Endothelial cell of umbilical vein (primary cell): ENCODE results near the gene SLC26A4.

Experiments
- CTCF ChIP-seq, 2 donors: IDR thresholded peaks; 1 replicate in 1 of 2; 2 replicates in 1 of 2; pipeline ENCODE4 v1.5.1; 2011; ENCODE audit warnings: low read length in 2 of 2, mild to moderate bottlenecking in 2 of 2, moderate library complexity in 2 of 2, control low read depth in 1 of 2, inconsistent platforms in 1 of 2, low read depth in 1 of 2; ENCODE audit not compliant: insufficient read depth in 1 of 2; ENCODE audit errors: extremely low read depth in 1 of 2
- EZH2 ChIP-seq: IDR thresholded peaks from 2 replicates; pipeline ENCODE4 v1.6.1; 2012; ENCODE audit warnings: borderline replicate concordance, low read depth, mild to moderate bottlenecking, moderate library complexity, low read length, inconsistent platforms; ENCODE audit not compliant: severe bottlenecking
- FOS ChIP-seq: IDR thresholded peaks from 2 replicates; pipeline ENCODE4 v1.6.1; 2011; ENCODE audit warnings: mild to moderate bottlenecking, low read length, moderate library complexity, borderline replicate concordance; ENCODE audit not compliant: insufficient read depth
- JUN ChIP-seq: IDR thresholded peaks from 2 replicates; pipeline ENCODE4 v1.6.1; 2011; ENCODE audit warnings: borderline replicate concordance, low read depth; ENCODE audit not compliant: insufficient read length, insufficient read depth
- MAX ChIP-seq: IDR thresholded peaks from 2 replicates; pipeline ENCODE4 v1.6.1; 2011; ENCODE audit not compliant: insufficient read depth, insufficient read length
- MYC ChIP-seq: IDR thresholded peaks from one replicate; pipeline ENCODE4 v1.6.1; 2011; ENCODE audit warnings: mild to moderate bottlenecking, low read depth, low read length
- POLR2A ChIP-seq: IDR thresholded peaks from 2 replicates; pipeline ENCODE4 v1.6.1; 2012; ENCODE audit warnings: low read depth, mild to moderate bottlenecking, control low read depth, low read length
- POLR2AphosphoS5 ChIP-seq: IDR thresholded peaks from 2 replicates; pipeline ENCODE4 v1.6.1; 2012; ENCODE audit warnings: low read depth, mild to moderate bottlenecking, control low read depth, low read length, moderate library complexity; ENCODE audit not compliant: insufficient read depth

- TF ChIP-seq EZH2 (no peak), CTCF (IDR thresholded peaks at IDR 0.05; ENCODE audit: extremely low read depth in 1 of 2, insufficient read depth in 1 of 2, low read depth in 1 of 2, low read length in 2 of 2) (no peak), POLR2AphosphoS5 (no peak), POLR2A (no peak), MAX (no peak), JUN (no peak), MYC (no peak), FOS (no peak)
These were observed 40.6 kb downstream of the SLC26A4 start for GRCh38 chr7:107701191-107701590.
